Frontal cortex (tissue), 4 donors: Measurements from ENCODE around the gene RAB38. TPM values are rescaled to one million over a fixed set of nuclear protein-coding genes. Genes with fewer than 3 reads are reported as not detected.

Experiments used
- DNase-seq, 2 donors: peaks; one replicate each; pipeline ENCODE4 v3.0.0; 2012; ENCODE audit warnings: low spot score in 2 of 2
- FAIRE-seq: peaks from 2 replicates; lab custom pipeline; 2012; peaks lifted over from hg19 to GRCh38; lab: Jason Lieb, UNC
- total RNA-seq: library from RNA; depleted of rRNA; stranded (reverse); fragments of >200 nt; gene quantifications from one replicate; pipeline ENCODE4 v1.2.3, GENCODE V29; 2014
- donor health status: control.
- donor health status: control.
- donor health status: control.

The RAB38 gene
- total RNA-seq, 1 donor from 2014 or later: under 0.01 TPM

DNA sequence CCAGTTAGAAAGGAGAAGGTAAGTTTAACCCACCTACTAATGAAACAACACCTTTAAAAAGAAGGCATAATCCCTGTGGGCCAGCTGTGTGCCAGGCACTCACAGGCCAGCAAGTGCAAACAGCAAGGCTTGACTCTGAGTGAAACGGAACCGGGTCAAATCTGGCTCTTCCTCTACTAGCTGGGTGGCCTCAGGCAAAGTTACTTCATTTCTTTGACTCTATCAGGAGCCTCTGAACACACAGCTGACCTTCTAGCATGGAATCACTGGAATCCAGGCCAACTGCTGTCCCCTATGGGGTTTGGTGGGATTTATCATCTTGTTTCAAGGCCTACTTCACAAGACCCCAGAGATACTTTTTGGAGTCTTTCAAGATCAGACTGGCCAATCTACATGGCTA is 3.3 kb downstream of the RAB38 start:
- FAIRE-seq (no peak), DNase-seq (no peak)

DNA sequence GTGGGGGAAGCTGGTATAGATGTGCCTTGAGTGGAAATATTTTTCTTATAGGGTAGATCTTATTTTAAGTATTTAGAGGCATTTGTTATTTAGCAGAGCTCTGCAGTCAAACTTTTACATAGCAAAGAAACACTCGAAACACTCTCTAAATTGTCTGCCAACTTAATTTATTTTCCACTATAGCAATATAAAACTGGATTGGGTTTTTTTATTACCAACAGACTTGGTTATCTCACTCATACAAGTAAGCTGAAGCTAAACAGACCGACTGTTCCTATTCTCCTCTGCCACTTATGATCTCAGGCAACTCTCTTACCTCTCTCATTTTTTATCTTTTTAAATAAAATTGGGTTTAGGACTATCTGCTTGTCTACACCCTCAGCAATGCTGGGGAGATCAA is 4.6 kb downstream of the RAB38 start:
- FAIRE-seq (no peak), DNase-seq (no peak)

DNA sequence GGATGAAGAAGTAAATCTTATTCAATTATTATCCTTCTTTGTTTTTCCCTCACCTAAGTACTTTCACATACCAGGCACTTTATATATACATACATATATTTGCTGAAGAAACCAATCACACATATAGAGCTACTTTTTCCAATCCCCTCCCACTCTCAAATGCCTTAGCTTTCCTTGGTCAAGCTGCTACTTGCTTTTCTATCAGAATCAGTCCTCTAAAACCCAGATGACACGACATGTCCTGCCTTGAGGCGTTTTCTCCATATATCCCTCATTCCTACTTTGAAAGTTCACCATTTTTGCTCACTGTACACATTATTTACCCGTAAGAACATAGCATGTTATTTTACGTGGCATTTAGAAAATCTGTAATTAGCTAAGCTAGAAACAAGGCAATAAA is 5.4 kb downstream of the RAB38 start:
- DNase-seq (no peak), FAIRE-seq (no peak)

- no peak for DNase-seq
Observed at GRCh38 chr11:88169471-88169870, 5.8 kb downstream of the RAB38 start.

DNA sequence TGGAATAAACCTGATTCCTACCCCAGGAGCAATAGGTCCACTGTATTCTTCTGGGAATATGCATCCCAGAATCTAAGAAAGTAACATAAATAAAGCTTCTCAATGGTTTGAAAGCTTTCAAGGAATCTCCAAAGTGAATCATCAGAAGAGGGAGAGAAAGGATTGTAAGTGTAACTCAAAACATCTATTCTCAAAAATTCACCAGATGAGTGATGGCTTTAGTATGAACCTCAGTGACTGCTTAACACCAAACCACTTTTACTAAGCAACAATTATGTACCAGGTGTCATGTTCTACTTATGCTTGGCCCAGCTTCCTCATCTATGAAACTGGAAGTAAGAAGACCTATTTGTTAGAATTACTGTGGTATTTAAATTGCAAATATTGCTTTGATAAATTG is 7.4 kb downstream of the RAB38 start:
- FAIRE-seq (no peak), DNase-seq (no peak)

More at GRCh38 chr11:88169471-88169870, 5.8 kb downstream of the RAB38 start:
- FAIRE-seq: no peak

- no peak for FAIRE-seq
- no peak for DNase-seq
Observed at GRCh38 chr11:88164806-88165585, 10.2 kb downstream of the RAB38 start.

DNA sequence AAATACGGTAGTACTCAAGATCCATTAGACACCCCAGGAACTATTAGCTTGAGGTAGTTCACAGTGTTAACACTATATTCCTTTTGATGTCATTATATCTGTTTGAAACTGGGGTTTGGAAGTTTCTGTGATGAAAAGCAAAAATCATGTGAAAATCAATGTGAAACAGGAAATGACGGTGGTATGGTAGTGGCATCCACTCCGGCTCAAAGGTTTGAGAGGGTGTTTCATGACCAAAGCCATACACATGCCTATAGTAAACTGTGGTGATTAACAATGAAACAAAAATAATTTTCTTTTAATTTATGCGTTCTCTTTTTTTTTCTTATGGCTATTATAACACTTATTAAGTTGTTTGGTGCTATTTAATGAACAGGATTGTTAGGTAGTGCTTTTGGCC is 10.9 kb downstream of the RAB38 start:
- FAIRE-seq: no peak
- DNase-seq: no peak

GRCh38 chr11:88158081-88158480 is 17.2 kb downstream of the RAB38 start:
- no peak for DNase-seq
- no peak for FAIRE-seq

GRCh38 chr11:88157370-88157769 is 17.9 kb downstream of the RAB38 start:
- FAIRE-seq (no peak), DNase-seq (no peak)

DNA sequence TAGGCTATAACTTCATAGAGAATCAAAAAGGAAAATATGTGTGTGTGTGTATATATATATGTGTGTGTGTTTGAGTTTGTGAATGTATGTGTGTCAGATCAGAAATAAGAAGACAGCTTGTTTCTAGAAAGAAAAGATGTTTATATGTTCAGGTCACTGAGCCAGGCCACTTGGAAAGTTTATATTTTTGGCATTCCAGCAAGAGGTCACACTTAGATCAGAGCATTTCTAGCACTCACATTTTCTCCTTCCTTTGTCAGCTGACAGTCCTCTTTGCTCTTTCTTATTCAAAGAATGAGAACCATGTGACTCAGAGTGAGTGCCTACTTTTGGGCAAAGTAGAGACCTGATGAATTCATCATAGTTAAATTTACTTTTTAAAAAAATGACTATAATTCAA is 22.9 kb downstream of the RAB38 start:
- FAIRE-seq (no peak), DNase-seq (no peak)

DNA sequence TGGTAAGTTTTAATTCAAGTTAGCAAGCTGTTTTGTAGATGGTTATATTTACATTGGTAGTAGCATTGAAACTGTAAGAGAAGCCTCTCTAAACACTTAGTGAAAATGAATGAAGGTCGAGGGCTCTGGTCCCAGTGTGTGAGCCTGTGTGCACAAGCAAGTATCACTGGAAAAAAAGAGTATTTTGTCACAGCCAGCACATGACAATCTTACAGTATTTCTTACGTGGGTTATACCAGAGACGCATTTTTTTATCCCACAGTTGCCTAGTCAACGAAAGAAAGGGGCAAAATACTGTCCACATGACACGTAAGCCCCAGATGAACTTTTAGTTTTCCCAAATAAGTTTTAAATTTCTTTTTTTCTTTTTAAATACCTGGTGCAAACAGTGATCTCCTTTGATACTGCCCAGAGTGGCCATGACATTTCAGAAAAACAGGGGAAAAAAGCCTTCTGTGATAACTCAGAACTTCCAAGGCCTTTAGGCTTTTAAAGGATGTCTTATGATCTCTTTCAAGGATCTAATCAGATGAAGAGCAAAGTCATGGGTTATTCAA is 23.5 kb downstream of the RAB38 start:
- no peak for DNase-seq
- no peak for FAIRE-seq

DNA sequence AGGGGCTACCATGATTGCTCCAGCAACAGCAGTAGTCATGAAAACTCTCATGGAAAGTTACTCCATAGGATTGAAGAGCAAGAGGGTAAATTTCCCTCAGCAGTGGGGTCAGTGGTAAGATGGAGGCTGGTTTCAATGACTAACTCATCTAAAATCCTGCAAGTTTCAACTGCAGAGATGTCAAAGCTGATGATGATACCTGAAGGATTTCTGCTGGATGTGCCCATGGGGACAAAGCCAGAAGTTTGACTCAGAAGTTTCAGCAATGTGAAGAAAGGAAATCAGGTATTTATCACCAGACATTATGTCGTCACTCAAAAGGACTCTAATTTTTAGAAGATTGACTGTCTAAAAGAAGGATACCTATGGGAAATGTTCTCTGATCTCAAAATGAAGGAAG is 29.1 kb downstream of the RAB38 start:
- FAIRE-seq: no peak
- no peak for DNase-seq

DNA sequence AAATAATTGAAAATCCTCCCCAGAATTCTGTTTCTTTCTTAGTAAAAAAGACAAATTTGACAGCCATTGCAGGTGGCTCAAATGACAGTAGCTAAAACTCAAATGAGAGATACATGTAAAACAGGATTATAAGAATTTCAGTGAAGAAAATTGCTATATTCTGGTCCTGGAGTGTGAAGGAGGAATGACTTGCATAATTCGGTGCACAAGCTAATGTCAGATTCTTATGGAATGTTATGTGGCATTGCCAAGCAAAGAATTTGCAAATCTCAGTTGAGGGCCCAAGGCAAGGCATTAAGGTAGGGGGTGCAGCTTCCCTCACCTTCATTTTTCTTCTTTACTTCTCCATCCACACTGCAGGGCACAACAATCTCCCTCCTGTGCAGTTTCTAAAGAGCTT is 35.4 kb downstream of the RAB38 start:
- DNase-seq (no peak), FAIRE-seq (no peak)

- no peak for FAIRE-seq
- no peak for DNase-seq
Observed at GRCh38 chr11:88131764-88132470, 43.3 kb downstream of the RAB38 start.

- FAIRE-seq (no peak), DNase-seq (no peak)
Observed at GRCh38 chr11:88122956-88123355, 52.3 kb downstream of the RAB38 start.

DNA sequence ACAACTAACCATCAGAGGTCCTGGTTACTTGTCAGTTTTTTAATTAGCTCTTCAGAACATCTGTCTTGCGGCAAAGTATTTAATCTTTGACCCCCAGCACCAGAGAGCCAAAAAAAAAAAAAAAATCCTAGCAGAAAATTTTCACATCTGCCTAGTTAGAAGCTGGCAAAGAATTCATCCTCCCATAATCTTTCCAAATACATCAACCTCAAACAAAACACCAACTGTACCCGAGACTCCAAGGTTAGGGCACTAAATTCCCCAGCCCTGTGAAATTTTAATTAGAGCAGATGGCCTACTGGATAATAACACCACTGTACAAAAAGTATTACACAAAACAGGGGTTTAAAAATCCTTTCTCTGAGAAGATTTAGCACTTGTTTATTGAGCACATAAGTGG is 55.7 kb downstream of the RAB38 start:
- FAIRE-seq (no peak), DNase-seq (no peak)

- FAIRE-seq: no peak
- no peak for DNase-seq
Observed at GRCh38 chr11:88117281-88117858, 57.9 kb downstream of the RAB38 start.

GRCh38 chr11:88115828-88116755 is 59.2 kb downstream of the RAB38 start:
- DNase-seq: no peak
- no peak for FAIRE-seq

GRCh38 chr11:88114486-88115045 is 60.7 kb downstream of the RAB38 start:
- no peak for FAIRE-seq
- no peak for DNase-seq

GRCh38 chr11:88106666-88107065 is 68.6 kb downstream of the RAB38 start:
- FAIRE-seq: no peak
- DNase-seq: no peak
